Neural progenitor cell (in vitro differentiated cells): ENCODE measurements around the gene HCLS1. TPM values are rescaled to one million over a fixed set of nuclear protein-coding genes. Genes with fewer than 3 reads are reported as not detected.

ENCODE experiments used
- DNase-seq: peaks from one replicate; pipeline ENCODE4 v3.0.0-alpha.2; 2016; ENCODE audit warnings: low spot score
- H2AFZ ChIP-seq: fragments of 200-600 bp; sonication (generic); replicated peaks from 2 replicates; pipeline ENCODE4 v1.6.1; 2016; ENCODE audit warnings: antibody characterized with exemption
- H3F3A ChIP-seq: fragments of 200-600 bp; sonication (generic); 2 replicates; pipeline ENCODE4 v1.6.1; 2016; ENCODE audit warnings: antibody characterized with exemption, low read depth
- H3K27ac ChIP-seq: fragments of 200-600 bp; sonication (generic); 2 replicates; pipeline ENCODE4 v1.5.1; 2016; ENCODE audit warnings: mild to moderate bottlenecking
- H3K27me3 ChIP-seq: fragments of 200-600 bp; sonication (generic); 2 replicates; pipeline ENCODE4 v1.6.1; 2016; ENCODE audit warnings: mild to moderate bottlenecking, moderate library complexity
- H3K36me3 ChIP-seq: fragments of 200-600 bp; sonication (generic); 2 replicates; pipeline ENCODE4 v1.5.1; 2016
- H3K4me1 ChIP-seq: fragments of 200-600 bp; sonication (generic); 2 replicates; pipeline ENCODE4 v1.6.1; 2016; ENCODE audit warnings: mixed run types
- H3K4me2 ChIP-seq: fragments of 200-600 bp; sonication (generic); 2 replicates; pipeline ENCODE4 v1.6.1; 2016
- H3K4me3 ChIP-seq: fragments of 200-600 bp; sonication (generic); 2 replicates; pipeline ENCODE4 v1.5.1; 2016
- H3K79me2 ChIP-seq: fragments of 200-600 bp; sonication (generic); 2 replicates; pipeline ENCODE4 v1.6.1; 2016; ENCODE audit warnings: low read depth
- H3K9ac ChIP-seq: fragments of 200-600 bp; sonication (generic); 2 replicates; pipeline ENCODE4 v1.6.1; 2016
- H3K9me3 ChIP-seq: fragments of 200-600 bp; sonication (generic); 2 replicates; pipeline ENCODE4 v1.5.1; 2016; ENCODE audit warnings: low read depth
- H4K20me1 ChIP-seq: fragments of 200-600 bp; sonication (generic); 2 replicates; pipeline ENCODE4 v1.6.1; 2016; ENCODE audit warnings: low read depth
- H3K27ac Mint-ChIP-seq: 3 replicates; pipeline ENCODE4 v1.8.0; 2021; ENCODE audit warnings: mixed read lengths
- H3K27me3 Mint-ChIP-seq: 2 replicates; pipeline ENCODE4 v1.8.0; 2022; ENCODE audit warnings: low read depth, mild to moderate bottlenecking, inconsistent platforms, moderate library complexity, mixed read lengths; ENCODE audit not compliant: insufficient read depth
- H3K36me3 Mint-ChIP-seq: 3 replicates; pipeline ENCODE4 v1.8.0; 2021; ENCODE audit warnings: mixed read lengths
- H3K4me1 Mint-ChIP-seq: 3 replicates; pipeline ENCODE4 v1.8.0; 2021; ENCODE audit warnings: mixed read lengths
- H3K4me3 Mint-ChIP-seq: 3 replicates; pipeline ENCODE4 v1.8.0; 2021; ENCODE audit warnings: mild to moderate bottlenecking, moderate library complexity, mixed read lengths
- H3K9me3 Mint-ChIP-seq: 3 replicates; pipeline ENCODE4 v1.8.0; 2020; ENCODE audit warnings: mixed read lengths
- CTCF ChIP-seq: fragments of 200-600 bp; sonication (generic); IDR thresholded peaks from 2 replicates; pipeline ENCODE4 v1.5.1; 2017; ENCODE audit warnings: antibody characterized with exemption, mild to moderate bottlenecking
- EZH2 ChIP-seq: fragments of 200-600 bp; sonication (generic); IDR thresholded peaks from 2 replicates; pipeline ENCODE4 v1.6.1; 2017; ENCODE audit warnings: antibody characterized with exemption, mild to moderate bottlenecking, moderate library complexity
- EZH2phosphoT487 ChIP-seq: fragments of 200-600 bp; sonication (generic); IDR thresholded peaks from 2 replicates; pipeline ENCODE4 v1.6.1; 2017; ENCODE audit warnings: antibody characterized with exemption
- total RNA-seq: library from RNA; depleted of rRNA; stranded (reverse); fragments of >200 nt; gene quantifications from 2 replicates; pipeline ENCODE4 v1.2.3, GENCODE V29; 2015; ENCODE audit warnings: low replicate concordance

Gene HCLS1
- total RNA-seq, 1 donor from 2014 or later: not detected

GRCh38 chr3:121621491-121621890 is 39.2 kb downstream of the HCLS1 start:
- H4K20me1 ChIP-seq: no peaks in the 10 kb centered on the region
- H3K27ac ChIP-seq: no peak overlapping the region
- Mint-ChIP-seq H3K4me1 (no peaks in the 10 kb centered on the region), H3K27me3 (no peaks in the 10 kb centered on the region), H3K4me3 (no peak overlapping the region), H3K9me3 (no peaks in the 10 kb centered on the region), H3K36me3 (no peaks in the 10 kb centered on the region), H3K27ac (no peak overlapping the region)
- H3K4me3 ChIP-seq: no peak overlapping the region
- H3K4me1 ChIP-seq: no peaks in the 10 kb centered on the region
- TF ChIP-seq EZH2: no peak
- no peak for TF ChIP-seq EZH2phosphoT487
- TF ChIP-seq CTCF: no peak
- no peak overlapping the region for H3K9ac ChIP-seq
- no peaks in the 10 kb centered on the region for H3K36me3 ChIP-seq
- H3K79me2 ChIP-seq: no peaks in the 10 kb centered on the region
- no peaks in the 10 kb centered on the region for H3K27me3 ChIP-seq
- no peak overlapping the region for H2AFZ ChIP-seq
- no peak for DNase-seq
- no peak overlapping the region for H3K4me2 ChIP-seq
- H3K9me3 ChIP-seq: no peaks in the 10 kb centered on the region
- no peaks in the 10 kb centered on the region for H3F3A ChIP-seq

GRCh38 chr3:121619691-121620090 is 41.0 kb downstream of the HCLS1 start:
- TF ChIP-seq EZH2 (no peak), EZH2phosphoT487 (no peak), CTCF (no peak)
- Histone ChIP-seq H3K9ac (no peak overlapping the region), H2AFZ (no peak overlapping the region), H4K20me1 (no peaks in the 10 kb centered on the region), H3K79me2 (no peaks in the 10 kb centered on the region), H3K27me3 (no peaks in the 10 kb centered on the region), H3K27ac (no peak overlapping the region), H3K4me2 (no peak overlapping the region), H3K4me3 (no peak overlapping the region), H3F3A (no peaks in the 10 kb centered on the region), H3K4me1 (no peaks in the 10 kb centered on the region), H3K9me3 (no peaks in the 10 kb centered on the region), H3K36me3 (no peaks in the 10 kb centered on the region)
- no peaks in the 10 kb centered on the region for H3K4me1 Mint-ChIP-seq
- no peak overlapping the region for H3K27ac Mint-ChIP-seq
- H3K27me3 Mint-ChIP-seq: peaks cover 2% of the 10 kb centered on the region
- H3K36me3 Mint-ChIP-seq: no peaks in the 10 kb centered on the region
- no peak overlapping the region for H3K4me3 Mint-ChIP-seq
- DNase-seq: no peak
- H3K9me3 Mint-ChIP-seq: no peaks in the 10 kb centered on the region

GRCh38 chr3:121606106-121606505 is 54.6 kb downstream of the HCLS1 start:
- no peak for TF ChIP-seq CTCF
- no peak for TF ChIP-seq EZH2phosphoT487
- TF ChIP-seq EZH2: no peak
- H3K27me3 Mint-ChIP-seq: no peaks in the 10 kb centered on the region

More at GRCh38 chr3:121606106-121606505, 54.6 kb downstream of the HCLS1 start:
- Histone ChIP-seq H3K27me3 (no peaks in the 10 kb centered on the region), H3K4me1 (peaks cover 5% of the 10 kb centered on the region), H3K9ac (no peak overlapping the region), H3K27ac (no peak overlapping the region), H3K4me2 (no peak overlapping the region), H2AFZ (no peak overlapping the region), H4K20me1 (no peaks in the 10 kb centered on the region), H3K9me3 (no peaks in the 10 kb centered on the region), H3F3A (no peaks in the 10 kb centered on the region), H3K36me3 (no peaks in the 10 kb centered on the region), H3K79me2 (no peaks in the 10 kb centered on the region), H3K4me3 (no peak overlapping the region)
- Mint-ChIP-seq H3K27ac (no peak overlapping the region), H3K4me1 (peaks cover 2% of the 10 kb centered on the region), H3K9me3 (no peaks in the 10 kb centered on the region), H3K36me3 (no peaks in the 10 kb centered on the region), H3K4me3 (no peak overlapping the region)
- no peak for DNase-seq
